HepG2 (cell line): ENCODE data around the gene HYOU1. TPM values are rescaled to one million over a fixed set of nuclear protein-coding genes. Genes with fewer than 3 reads are reported as not detected.
A peak's percentile ranks its signal among the peaks of the same experiment; 100 is the strongest.

ENCODE experiments used
- BHLHE40 ChIP-seq: IDR thresholded peaks from 2 replicates; pipeline ENCODE4 v1.6.1; 2011; ENCODE audit warnings: low read length, improper control_type of control experiment
- BRF2 ChIP-seq: sonication (generic); formaldehyde crosslinking; IDR thresholded peaks from 2 replicates; pipeline ENCODE4 v1.8.1; 2022; ENCODE audit warnings: mild to moderate bottlenecking, missing genetic modification reagents
- CEBPB ChIP-seq: IDR thresholded peaks from 2 replicates; pipeline ENCODE4 v1.6.1; 2011; ENCODE audit warnings: low read depth, low read length, improper control_type of control experiment, borderline replicate concordance
- DNMT3B ChIP-seq: conservative IDR thresholded peaks from 2 replicates; pipeline ENCODE4 v1.6.1; 2016; ENCODE audit warnings: missing biosample characterization, control low read depth
- FOXP4 ChIP-seq: sonication (generic); formaldehyde crosslinking; IDR thresholded peaks from 2 replicates; pipeline ENCODE4 v1.4.0; 2020; ENCODE audit warnings: missing genetic modification reagents
- GABPB1 ChIP-seq: IDR thresholded peaks from 2 replicates; pipeline ENCODE4 v1.6.1; 2016; ENCODE audit warnings: mild to moderate bottlenecking, missing genetic modification reagents, moderate library complexity, missing compliant biosample characterization
- GATAD2A ChIP-seq: IDR thresholded peaks from 2 replicates; pipeline ENCODE4 v1.6.1; 2016
- MAFK ChIP-seq, 2 experiments: IDR thresholded peaks in 1 of 2; conservative IDR thresholded peaks in 1 of 2; 2 replicates each; pipeline ENCODE4 v1.6.1; 2011; ENCODE audit warnings: improper control_type of control experiment in 2 of 2, low read length in 2 of 2
- MXD3 ChIP-seq: IDR thresholded peaks from 2 replicates; pipeline ENCODE4 v1.6.1; 2016; ENCODE audit warnings: mild to moderate bottlenecking, missing biosample characterization, missing genetic modification reagents
- MYPOP ChIP-seq: sonication (generic); formaldehyde crosslinking; IDR thresholded peaks from 2 replicates; pipeline ENCODE4 v1.8.1; 2023; ENCODE audit warnings: mild to moderate bottlenecking, moderate library complexity, missing genetic modification reagents
- NR1H2 ChIP-seq: sonication (generic); formaldehyde crosslinking; IDR thresholded peaks from 2 replicates; pipeline ENCODE4 v1.8.1; 2022; ENCODE audit warnings: low read depth, missing genetic modification reagents, borderline replicate concordance
- RFXAP ChIP-seq: sonication (generic); formaldehyde crosslinking; IDR thresholded peaks from 2 replicates; pipeline ENCODE4 v1.4.0; 2020; ENCODE audit warnings: missing genetic modification reagents, borderline replicate concordance
- TCF7L2 ChIP-seq: IDR thresholded peaks from 2 replicates; pipeline ENCODE4 v1.6.1; 2011; ENCODE audit warnings: mild to moderate bottlenecking, low read depth, low read length, moderate library complexity
- U2AF1 ChIP-seq: fragments of 200-400 bp; formaldehyde crosslinking; optimal IDR thresholded peaks from 2 replicates; pipeline ENCODE3; 2017; ENCODE audit warnings: mild to moderate bottlenecking, low read depth, low read length
- XBP1 ChIP-seq: sonication (generic); formaldehyde crosslinking; IDR thresholded peaks from 2 replicates; pipeline ENCODE4 v1.5.0; 2020; ENCODE audit warnings: missing genetic modification reagents
- ZBTB8A ChIP-seq: sonication (generic); formaldehyde crosslinking; IDR thresholded peaks from 2 replicates; pipeline ENCODE4 v1.4.0; 2020; ENCODE audit warnings: mild to moderate bottlenecking, low read depth, missing genetic modification reagents, borderline replicate concordance
- ZNF180 ChIP-seq: sonication (generic); formaldehyde crosslinking; IDR thresholded peaks from 2 replicates; pipeline ENCODE4 v1.4.0; 2020; ENCODE audit warnings: low read depth, missing genetic modification reagents, borderline replicate concordance
- ZNF224 ChIP-seq: sonication (generic); formaldehyde crosslinking; IDR thresholded peaks from 2 replicates; pipeline ENCODE4 v1.5.0; 2020; ENCODE audit warnings: mild to moderate bottlenecking, missing genetic modification reagents
- ZSCAN12 ChIP-seq: sonication (generic); formaldehyde crosslinking; IDR thresholded peaks from 2 replicates; pipeline ENCODE4 v1.9.0; 2021; ENCODE audit warnings: mild to moderate bottlenecking, missing genetic modification reagents
- ZXDC ChIP-seq: sonication (generic); formaldehyde crosslinking; IDR thresholded peaks from 2 replicates; pipeline ENCODE4 v1.5.0; 2020; ENCODE audit warnings: mild to moderate bottlenecking, missing genetic modification reagents
- polyA plus RNA-seq, 8 experiments: library from polyadenylated mRNA; depleted of rRNA in 3 of 8; stranded (reverse) in 7 of 8; unstranded in 1 of 8; fragments of >200 nt; fragmentation: Illumina TruSeq in 4 of 8; extraction: Trizol in 4 of 8; gene quantifications; 2 replicates each; pipeline versions ENCODE4 v1.2.1 to v1.2.3, GENCODE V29; 2011 to 2016; ENCODE audit warnings: low read depth in 4 of 8, missing spikeins in 1 of 8, mixed read lengths in 1 of 8; ENCODE audit not compliant: insufficient read depth in 1 of 8
- total RNA-seq, 5 experiments: library from RNA; depleted of rRNA; stranded (reverse); fragments of >200 nt; fragmentation: Illumina TruSeq; extraction: Trizol; gene quantifications; 2 replicates each; pipeline ENCODE4 v1.2.3, GENCODE V29; 2016; ENCODE audit warnings: low read depth in 1 of 5

The HYOU1 gene
- total and polyA plus RNA-seq, 2 of the 13 experiments (the other 11 are each of a cell fraction or from before 2014, with no cell fraction given): 127 to 155 TPM

GRCh38 chr11:119025978-119026766, 30.8 kb downstream of the HYOU1 start (continued):
- TF ChIP-seq FOXP4 (CRISPR knock-in tag): no peak
- 0 out of 2 replicates have a peak, but pooled peaks have one; percentile 52 for TF ChIP-seq NR1H2 (CRISPR knock-in tag)
- TF ChIP-seq GABPB1 (CRISPR knock-in tag): peak; percentile 36; the same call in 1 of the 2 replicates
- TF ChIP-seq BRF2 (CRISPR knock-in tag): no peak
- TF ChIP-seq TCF7L2: no peak
- TF ChIP-seq XBP1 (CRISPR knock-in tag): no peak
- no peak for TF ChIP-seq ZBTB8A (CRISPR knock-in tag)
- no peak for TF ChIP-seq DNMT3B (CRISPR knock-in tag)
- TF ChIP-seq GATAD2A: peak; percentile 47
- no peak for TF ChIP-seq MXD3 (CRISPR knock-in tag)
- no peak for TF ChIP-seq ZXDC (CRISPR knock-in tag)
- TF ChIP-seq ZNF224 (CRISPR knock-in tag): no peak
- TF ChIP-seq BHLHE40: peak; percentile 36; the same call in 1 of the 2 replicates
- TF ChIP-seq U2AF1: no peak
- TF ChIP-seq ZNF180 (CRISPR knock-in tag): no peak
- TF ChIP-seq MAFK (conservative IDR thresholded peaks at IDR 0.05 in 1 of 2, IDR thresholded peaks at IDR 0.05 in 1 of 2; ENCODE audit: low read length in 2 of 2): no peak
- no peak for TF ChIP-seq ZSCAN12 (CRISPR knock-in tag)
- peak; percentile 60; the same call in 1 of the 2 replicates for TF ChIP-seq CEBPB
- TF ChIP-seq RFXAP: no peak
- no peak for TF ChIP-seq MYPOP (CRISPR knock-in tag)
